B cell (primary cell): ENCODE data around the gene UBE2O. TPM values are rescaled to one million over a fixed set of nuclear protein-coding genes. Genes with fewer than 3 reads are reported as not detected.
A peak's percentile ranks its signal among the peaks of the same experiment; 100 is the strongest.

Experiments used
- ATAC-seq: fragments of 200-7000 bp; cut with Tn5 transposase; one replicate; pipeline ENCODE4 v1.10.0; 2021; ENCODE audit warnings: low read depth, mild to moderate bottlenecking, moderate number of reproducible peaks, moderate library complexity
- CTCF ChIA-PET: fragments of 350-600 bp; sonication (Branson Sonifier 250); formaldehyde crosslinking; loops from one replicate; lab custom pipeline; 2021; ENCODE audit warnings: antibody characterized with exemption, inconsistent platforms; lab: Charles Lee
- POLR2A ChIA-PET: fragments of 350-600 bp; sonication (Branson Sonifier 250); formaldehyde crosslinking; loops from one replicate; lab custom pipeline; 2021; ENCODE audit warnings: antibody characterized with exemption; lab: Charles Lee
- DNase-seq: peaks from one replicate; pipeline ENCODE4 v3.0.0; 2013
- H2AFZ ChIP-seq: 2 replicates; pipeline ENCODE4 v1.6.1; 2012; ENCODE audit warnings: mild to moderate bottlenecking, low read depth, low read length; ENCODE audit not compliant: insufficient read depth, poor library complexity, severe bottlenecking
- H3K27ac ChIP-seq, 2 donors: 1 replicate in 1 of 2; 2 replicates in 1 of 2; pipeline ENCODE4 v1.5.1; 2012 to 2013; ENCODE audit warnings: low read length in 2 of 2, mild to moderate bottlenecking in 2 of 2, moderate library complexity in 1 of 2
- H3K27me3 ChIP-seq, 4 experiments: fragments of 200-600 bp in 1 of 4; sonication (generic) in 1 of 4; replicated peaks in 1 of 4; 1 replicate in 2 of 4; 2 replicates in 2 of 4; pipeline versions ENCODE4 v1.6.1 to v1.7.0; 2013 to 2016; ENCODE audit warnings: low read length in 3 of 4, mild to moderate bottlenecking in 2 of 4, mixed read lengths in 1 of 4, moderate library complexity in 1 of 4; ENCODE audit not compliant: insufficient read depth in 4 of 4, control insufficient read depth in 3 of 4; ENCODE audit errors: control extremely low read depth in 1 of 4
- H3K36me3 ChIP-seq, 2 experiments: replicated peaks in 1 of 2; 1 replicate in 1 of 2; 2 replicates in 1 of 2; pipeline versions ENCODE4 v1.6.1 to v1.7.1; 2013; ENCODE audit warnings: low read length in 1 of 2; ENCODE audit not compliant: insufficient read depth in 2 of 2, control insufficient read depth in 1 of 2; ENCODE audit errors: control extremely low read depth in 1 of 2, extremely low read depth in 1 of 2
- H3K4me1 ChIP-seq, 2 donors: fragments of 200-600 bp in 1 of 2; sonication (generic) in 1 of 2; 1 replicate in 1 of 2; 2 replicates in 1 of 2; pipeline versions ENCODE4 v1.5.1 to v1.6.1; 2013 to 2017; ENCODE audit warnings: low read length in 2 of 2; ENCODE audit not compliant: control insufficient read depth in 2 of 2, insufficient read depth in 2 of 2
- H3K4me2 ChIP-seq: replicated peaks from 2 replicates; pipeline ENCODE3; 2012; ENCODE audit warnings: mild to moderate bottlenecking, low read depth, low read length; ENCODE audit not compliant: poor library complexity, severe bottlenecking
- H3K4me3 ChIP-seq, 5 experiments: fragments of 200-600 bp in 1 of 5; sonication (generic) in 1 of 5; 1 replicate in 3 of 5; 2 replicates in 2 of 5; pipeline versions ENCODE4 v1.5.1 to v1.7.0; 2011 to 2016; ENCODE audit warnings: low read length in 4 of 5, mild to moderate bottlenecking in 4 of 5, low read depth in 2 of 5, control low read depth in 1 of 5, moderate library complexity in 1 of 5; ENCODE audit not compliant: insufficient read depth in 1 of 5; ENCODE audit errors: control extremely low read depth in 1 of 5, extremely low read depth in 1 of 5
- H3K79me2 ChIP-seq: fragments of 200-600 bp; sonication (generic); one replicate; pipeline ENCODE4 v1.6.0; 2016; ENCODE audit warnings: low read length; ENCODE audit not compliant: control insufficient read depth, insufficient read depth
- H3K9ac ChIP-seq: fragments of 200-600 bp; sonication (generic); 2 replicates; pipeline ENCODE4 v1.6.1; 2017; ENCODE audit warnings: mild to moderate bottlenecking, low read length, moderate library complexity
- H3K9me3 ChIP-seq, 3 donors: one replicate each; pipeline versions ENCODE4 v1.6.1 to v1.7.1; 2013; ENCODE audit warnings: low read length in 2 of 3; ENCODE audit not compliant: control insufficient read depth in 2 of 3, insufficient read depth in 1 of 3; ENCODE audit errors: control extremely low read depth in 1 of 3
- H4K20me1 ChIP-seq: 2 replicates; pipeline ENCODE4 v1.6.0; 2012; ENCODE audit warnings: mild to moderate bottlenecking, low read length; ENCODE audit not compliant: insufficient read depth, control insufficient read depth, poor library complexity, severe bottlenecking
- H3K27ac Mint-ChIP-seq: one replicate; pipeline ENCODE4 v1.8.0; 2021; ENCODE audit warnings: mixed read lengths
- H3K27me3 Mint-ChIP-seq: one replicate; pipeline ENCODE4 v1.8.0; 2021; ENCODE audit warnings: mixed read lengths
- H3K4me1 Mint-ChIP-seq: one replicate; pipeline ENCODE4 v1.8.0; 2021; ENCODE audit warnings: mixed read lengths
- H3K4me3 Mint-ChIP-seq: one replicate; pipeline ENCODE4 v1.8.0; 2021; ENCODE audit warnings: mixed read lengths
- H3K9me3 Mint-ChIP-seq: one replicate; pipeline ENCODE4 v1.8.0; 2022; ENCODE audit warnings: mixed read lengths; ENCODE audit not compliant: insufficient read depth
- CTCF ChIP-seq: fragments of 200-600 bp; IDR thresholded peaks from one replicate; pipeline ENCODE4 v1.8.0; 2022; ENCODE audit warnings: antibody characterized with exemption, mild to moderate bottlenecking
- EZH2 ChIP-seq: IDR thresholded peaks from 2 replicates; pipeline ENCODE4 v1.6.1; 2012; ENCODE audit warnings: borderline replicate concordance, low read depth, mild to moderate bottlenecking, moderate library complexity, low read length; ENCODE audit not compliant: insufficient read depth, poor library complexity, severe bottlenecking
- WGBS: methylation state at CpG from one replicate; pipeline ENCODE4 v1.1.5; 2013; ENCODE audit warnings: missing lambda C conversion rate; ENCODE audit not compliant: insufficient coverage; 5-methylcytosine and 5-hydroxymethylcytosine counted together
- intact Hi-C: fragments of 100-400 bp; cut with micrococcal nuclease; formaldehyde crosslinking; loops from one replicate; pipeline ENCODE4 v1.10.0; 2022
- polyA plus RNA-seq: library from polyadenylated mRNA; depleted of rRNA; stranded (reverse); fragments of >200 nt; gene quantifications from 2 replicates; pipeline ENCODE4 v1.2.3, GENCODE V29; 2012
- total RNA-seq, 2 donors: library from RNA; stranded (reverse); fragments of 120-200 nt in 1 of 2; gene quantifications; 1 replicate in 1 of 2; 2 replicates in 1 of 2; pipeline versions ENCODE4 v1.2.3 to v1.2.4, GENCODE V29; 2013 to 2022

UBE2O gene
- total and polyA plus RNA-seq, 2 donors (not counting 1 experiment from before 2014, with no cell fraction given), result 41.3 to 54.0 TPM

- H3K79me2 ChIP-seq, result peaks cover 76% of the 10 kb centered on the region
- WGBS, result 70% methylated on average over 12 of the region's 16 CpGs
- no peak overlapping the region for H2AFZ ChIP-seq
- H3K36me3 ChIP-seq, result peaks cover 0 to 45% of the 10 kb centered on the region in 2 experiments
- intact Hi-C loops, result no loop called here
- peak overlapping the region; percentile 18 for H3K9ac ChIP-seq
- ATAC-seq (peak; percentile 67), DNase-seq (peak; percentile 71)
- peaks cover 49% of the 10 kb centered on the region for H3K4me1 Mint-ChIP-seq
- TF ChIP-seq CTCF (no peak), EZH2 (no peak)
- H3K4me3 Mint-ChIP-seq, result peak overlapping the region; percentile 82
- H3K4me1 ChIP-seq, result peaks cover 37 to 41% of the 10 kb centered on the region in 2 donors
- H3K27me3 ChIP-seq, result no peaks in the 10 kb centered on the region
- no peak overlapping the region for H3K4me3 ChIP-seq
- CTCF ChIA-PET, result interaction anchor here (1.0 to 17.6 kb wide), 11 partner anchors 8 to 106 kb away, joined by 3 to 265 read pairs (median 5); partner anchors contain the start of genes SPHK1 and UBE2O
- peak overlapping the region; percentile 46 to 50 for H3K27ac ChIP-seq
- peak overlapping the region; percentile 75 for H3K27ac Mint-ChIP-seq
- H3K27me3 Mint-ChIP-seq, result no peaks in the 10 kb centered on the region
- H3K4me2 ChIP-seq, result peak overlapping the region; percentile 48
- no peaks in the 10 kb centered on the region for H3K9me3 Mint-ChIP-seq
- POLR2A ChIA-PET, result interaction anchor here (0.5 to 1.2 kb wide), 3 partner anchors 17 to 90 kb away, joined by 3 read pairs; no protein-coding TSS in a partner anchor
- peaks cover 60% of the 10 kb centered on the region for H4K20me1 ChIP-seq
- H3K9me3 ChIP-seq, result no peaks in the 10 kb centered on the region
Measured at GRCh38 chr17:76405967-76406647, 46.8 kb downstream of the UBE2O start.

DNA sequence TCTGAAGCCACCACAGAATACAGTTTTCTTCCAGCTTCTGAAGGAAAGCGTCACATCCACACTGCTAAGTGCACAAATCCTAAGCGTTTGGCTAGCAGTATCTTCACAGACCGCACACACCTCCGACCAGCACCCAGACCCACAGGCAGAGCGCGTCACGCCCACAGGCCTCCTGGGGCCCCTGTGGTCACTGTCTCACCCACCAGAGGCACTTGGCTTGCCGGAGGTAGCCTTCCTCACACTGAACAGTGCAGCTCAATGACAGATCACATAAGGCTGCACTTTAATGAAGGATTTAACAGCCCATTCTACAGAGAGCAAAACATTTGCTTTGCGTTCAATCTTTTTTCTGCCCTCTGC lies 47.4 kb downstream of the UBE2O start:
- peak; percentile 28 for ATAC-seq

More for the DNA sequence above, 47.4 kb downstream of the UBE2O start:
- Histone ChIP-seq H2AFZ (no peak overlapping the region), H3K9ac (no peak overlapping the region), H3K4me1 (peaks cover 37 to 41% of the 10 kb centered on the region in 2 donors), H3K4me2 (peak overlapping the region; percentile 48), H3K36me3 (peaks cover 0 to 49% of the 10 kb centered on the region in 2 experiments), H3K9me3 (no peaks in the 10 kb centered on the region), H3K27me3 (no peaks in the 10 kb centered on the region), H3K27ac (peak overlapping the region in 1 of 2 donors; percentile 46), H3K4me3 (no peak overlapping the region), H3K79me2 (peaks cover 78% of the 10 kb centered on the region), H4K20me1 (peaks cover 60% of the 10 kb centered on the region)
- TF ChIP-seq CTCF (no peak), EZH2 (no peak)
- intact Hi-C loops, result no loop called here
- DNase-seq, result no peak
- H3K27ac Mint-ChIP-seq, result peak overlapping the region; percentile 26
- H3K9me3 Mint-ChIP-seq, result no peaks in the 10 kb centered on the region
- no peaks in the 10 kb centered on the region for H3K27me3 Mint-ChIP-seq
- CTCF ChIA-PET, result interaction anchor here (1.0 to 17.6 kb wide), 11 partner anchors 8 to 102 kb away, joined by 3 to 265 read pairs (median 5); partner anchors contain the start of genes AANAT, SPHK1 and UBE2O
- POLR2A ChIA-PET, result interaction anchor here (0.5 to 1.2 kb wide), 3 partner anchors 18 to 90 kb away, joined by 3 read pairs; no protein-coding TSS in a partner anchor
- peaks cover 47% of the 10 kb centered on the region for H3K4me1 Mint-ChIP-seq
- 36% methylated on average over 8 of the region's 9 CpGs for WGBS
- no peak overlapping the region for H3K4me3 Mint-ChIP-seq
